Breast epithelium (tissue), 4 donors: ENCODE results near the gene CD300A. TPM values are rescaled to one million over a fixed set of nuclear protein-coding genes. Genes with fewer than 3 reads are reported as not detected.

Source experiments
- DNase-seq, 2 donors: peaks; one replicate each; pipeline ENCODE4 v3.0.0-alpha.2; 2019; ENCODE audit warnings: low spot score in 2 of 2
- H3K27ac ChIP-seq, 2 donors: fragments of 200-600 bp; sonication (generic) in 1 of 2; one replicate each; pipeline ENCODE4 v1.5.1; 2016 to 2019; ENCODE audit warnings: mild to moderate bottlenecking in 1 of 2
- H3K27me3 ChIP-seq, 2 donors: fragments of 200-600 bp; sonication (generic) in 1 of 2; one replicate each; pipeline versions ENCODE4 v1.5.1 to v1.6.0; 2017 to 2019; ENCODE audit warnings: control low read depth in 1 of 2, mild to moderate bottlenecking in 1 of 2
- H3K36me3 ChIP-seq: fragments of 200-600 bp; one replicate; pipeline ENCODE4 v1.5.1; 2019
- H3K4me1 ChIP-seq, 2 donors: fragments of 200-600 bp; sonication (generic); one replicate each; pipeline ENCODE4 v1.5.1; 2016 to 2019; ENCODE audit warnings: control low read depth in 1 of 2
- H3K4me3 ChIP-seq, 3 donors: fragments of 200-600 bp; sonication (generic); 1 replicate in 2 of 3; 2 replicates in 1 of 3; pipeline ENCODE4 v1.5.1; 2016 to 2019; ENCODE audit warnings: mild to moderate bottlenecking in 3 of 3, moderate library complexity in 2 of 3
- H3K9me3 ChIP-seq, 2 donors: fragments of 200-600 bp; sonication (generic) in 1 of 2; one replicate each; pipeline ENCODE4 v1.5.1; 2016 to 2019; ENCODE audit warnings: control low read depth in 1 of 2
- CTCF ChIP-seq, 3 donors: fragments of 450-650 bp; IDR thresholded peaks; one replicate each; pipeline ENCODE4 v1.5.1; 2016 to 2017; ENCODE audit warnings: antibody characterized with exemption in 3 of 3, mild to moderate bottlenecking in 3 of 3, moderate library complexity in 3 of 3
- POLR2A ChIP-seq: fragments of 450-650 bp; IDR thresholded peaks from one replicate; pipeline ENCODE4 v1.6.1; 2016; ENCODE audit warnings: antibody characterized with exemption, mild to moderate bottlenecking, moderate library complexity
- POLR2AphosphoS5 ChIP-seq, 3 donors: sonication (generic); formaldehyde crosslinking; IDR thresholded peaks; one replicate each; pipeline ENCODE4 v1.6.1; 2017; ENCODE audit warnings: antibody characterized with exemption in 3 of 3
- intact Hi-C: fragments of 100-400 bp; cut with DNase I; formaldehyde crosslinking; loops from one replicate; pipeline ENCODE4 v1.15.1; 2023; ENCODE audit warnings: low total_unique reads
- total RNA-seq, 3 donors: library from RNA; depleted of rRNA; stranded (reverse); fragments of >200 nt; gene quantifications; one replicate each; pipeline ENCODE4 v1.1.0, GENCODE V29; 2016

CD300A gene
- total RNA-seq, 3 donors from 2014 or later: 6.2 to 15.7 (median 10.2) TPM

GRCh38 chr17:74520016-74520434 lies 53.6 kb downstream of the CD300A start:
- Histone ChIP-seq H3K36me3 (no peaks in the 10 kb centered on the region), H3K9me3 (peaks cover 9 to 21% of the 10 kb centered on the region in 2 donors), H3K27me3 (peaks cover 0 to 12% of the 10 kb centered on the region in 2 donors), H3K4me1 (no peaks in the 10 kb centered on the region), H3K4me3 (no peak overlapping the region), H3K27ac (no peak overlapping the region)
- DNase-seq: peak; percentile 18 to 33
- intact Hi-C loops: no loop called here
- TF ChIP-seq POLR2A: no peak
- TF ChIP-seq POLR2AphosphoS5 (IDR thresholded peaks at IDR 0.05): no peak
- TF ChIP-seq CTCF (IDR thresholded peaks at IDR 0.05): no peak

GRCh38 chr17:74520790-74521480 lies 54.5 kb downstream of the CD300A start:
- Histone ChIP-seq H3K4me3 (peak overlapping the region in 1 of 3 donors; percentile 10), H3K27me3 (peaks cover 0 to 12% of the 10 kb centered on the region in 2 donors), H3K27ac (peak overlapping the region in 1 of 2 donors; percentile 60), H3K4me1 (no peaks in the 10 kb centered on the region), H3K9me3 (peaks cover 9 to 21% of the 10 kb centered on the region in 2 donors), H3K36me3 (no peaks in the 10 kb centered on the region)
- DNase-seq: peak; percentile 16 to 46
- no peak for TF ChIP-seq CTCF (IDR thresholded peaks at IDR 0.05)
- TF ChIP-seq POLR2A: no peak
- TF ChIP-seq POLR2AphosphoS5 (IDR thresholded peaks at IDR 0.05): no peak
- intact Hi-C loops: no loop called here

GRCh38 chr17:74521701-74522201 lies 55.3 kb downstream of the CD300A start:
- no peaks in the 10 kb centered on the region for H3K36me3 ChIP-seq
- intact Hi-C loops: no loop called here
- peak; percentile 13 to 42 for DNase-seq
- H3K9me3 ChIP-seq: peaks cover 9 to 21% of the 10 kb centered on the region in 2 donors
- peaks cover 0 to 8% of the 10 kb centered on the region in 2 donors for H3K27me3 ChIP-seq
- TF ChIP-seq POLR2A: no peak
- H3K27ac ChIP-seq: no peak overlapping the region
- H3K4me3 ChIP-seq: no peak overlapping the region
- no peaks in the 10 kb centered on the region for H3K4me1 ChIP-seq

- H3K36me3 ChIP-seq: no peaks in the 10 kb centered on the region
- no peak overlapping the region for H3K4me3 ChIP-seq
- intact Hi-C loops: no loop called here
- peaks cover 9 to 21% of the 10 kb centered on the region in 2 donors for H3K9me3 ChIP-seq
- H3K27ac ChIP-seq: no peak overlapping the region
- H3K4me1 ChIP-seq: no peaks in the 10 kb centered on the region
- TF ChIP-seq POLR2AphosphoS5 (IDR thresholded peaks at IDR 0.05) (no peak), CTCF (IDR thresholded peaks at IDR 0.05) (no peak), POLR2A (no peak)
- peak; percentile 13 to 44 for DNase-seq
- H3K27me3 ChIP-seq: peaks cover 0 to 8% of the 10 kb centered on the region in 2 donors
Measured at GRCh38 chr17:74522381-74523105, 56.1 kb downstream of the CD300A start.

GRCh38 chr17:74523308-74523707 lies 56.9 kb downstream of the CD300A start:
- peaks cover 9 to 20% of the 10 kb centered on the region in 2 donors for H3K9me3 ChIP-seq
- DNase-seq: peak in 1 of 2 donors; percentile 27
- H3K4me3 ChIP-seq: no peak overlapping the region
- intact Hi-C loops: no loop called here
- H3K4me1 ChIP-seq: no peaks in the 10 kb centered on the region
- H3K27me3 ChIP-seq: peaks cover 0 to 8% of the 10 kb centered on the region in 2 donors
- no peaks in the 10 kb centered on the region for H3K36me3 ChIP-seq
- H3K27ac ChIP-seq: no peak overlapping the region
- TF ChIP-seq POLR2A (no peak), CTCF (IDR thresholded peaks at IDR 0.05) (no peak), POLR2AphosphoS5 (IDR thresholded peaks at IDR 0.05) (no peak)
